ENCODE results near the gene CFHR1. TPM values are rescaled to one million over a fixed set of nuclear protein-coding genes. Genes with fewer than 3 reads are reported as not detected.
"Not testable (repeated sequence)": the region's sequence is repeated elsewhere in the genome, so short reads cannot be mapped to it uniquely, and the experiment has no call there.

Gene CFHR1
- polyA plus RNA-seq, 1 donor from 2014 or later: not detected

DNA sequence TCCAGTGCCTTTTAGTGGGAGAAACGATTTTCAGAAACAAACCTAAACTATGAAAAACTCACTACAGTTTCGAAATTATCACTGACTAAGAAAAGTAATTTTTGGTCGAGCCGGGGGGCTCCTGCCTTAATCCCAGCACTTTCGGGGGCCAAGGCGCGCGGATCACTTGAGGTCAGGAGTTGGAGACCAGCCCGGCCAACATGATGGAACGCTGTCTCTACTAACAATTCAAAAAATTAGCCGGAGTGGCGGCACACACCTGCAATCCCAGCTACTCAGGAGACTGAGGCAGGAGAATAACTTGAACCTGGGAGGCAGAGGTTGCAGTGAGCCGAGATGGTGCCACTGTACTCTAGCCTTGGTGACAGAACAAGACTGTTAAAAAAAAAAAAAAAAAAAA, 41.9 kb upstream of the CFHR1 start:
- TF ChIP-seq, protein P1, sequence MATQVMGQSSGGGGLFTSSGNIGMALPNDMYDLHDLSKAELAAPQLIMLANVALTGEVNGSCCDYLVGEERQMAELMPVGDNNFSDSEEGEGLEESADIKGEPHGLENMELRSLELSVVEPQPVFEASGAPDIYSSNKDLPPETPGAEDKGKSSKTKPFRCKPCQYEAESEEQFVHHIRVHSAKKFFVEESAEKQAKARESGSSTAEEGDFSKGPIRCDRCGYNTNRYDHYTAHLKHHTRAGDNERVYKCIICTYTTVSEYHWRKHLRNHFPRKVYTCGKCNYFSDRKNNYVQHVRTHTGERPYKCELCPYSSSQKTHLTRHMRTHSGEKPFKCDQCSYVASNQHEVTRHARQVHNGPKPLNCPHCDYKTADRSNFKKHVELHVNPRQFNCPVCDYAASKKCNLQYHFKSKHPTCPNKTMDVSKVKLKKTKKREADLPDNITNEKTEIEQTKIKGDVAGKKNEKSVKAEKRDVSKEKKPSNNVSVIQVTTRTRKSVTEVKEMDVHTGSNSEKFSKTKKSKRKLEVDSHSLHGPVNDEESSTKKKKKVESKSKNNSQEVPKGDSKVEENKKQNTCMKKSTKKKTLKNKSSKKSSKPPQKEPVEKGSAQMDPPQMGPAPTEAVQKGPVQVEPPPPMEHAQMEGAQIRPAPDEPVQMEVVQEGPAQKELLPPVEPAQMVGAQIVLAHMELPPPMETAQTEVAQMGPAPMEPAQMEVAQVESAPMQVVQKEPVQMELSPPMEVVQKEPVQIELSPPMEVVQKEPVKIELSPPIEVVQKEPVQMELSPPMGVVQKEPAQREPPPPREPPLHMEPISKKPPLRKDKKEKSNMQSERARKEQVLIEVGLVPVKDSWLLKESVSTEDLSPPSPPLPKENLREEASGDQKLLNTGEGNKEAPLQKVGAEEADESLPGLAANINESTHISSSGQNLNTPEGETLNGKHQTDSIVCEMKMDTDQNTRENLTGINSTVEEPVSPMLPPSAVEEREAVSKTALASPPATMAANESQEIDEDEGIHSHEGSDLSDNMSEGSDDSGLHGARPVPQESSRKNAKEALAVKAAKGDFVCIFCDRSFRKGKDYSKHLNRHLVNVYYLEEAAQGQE (IDR thresholded peaks at IDR 0.05; ENCODE audit: borderline replicate concordance): no peak
- no peak for TF ChIP-seq SMC3 (conservative IDR thresholded peaks at IDR 0.05; ENCODE audit: poor library complexity)
- no peaks in the 10 kb centered on the region for H3K9me2 ChIP-seq (ENCODE audit: insufficient read depth, low read length)
- H3K9ac ChIP-seq (ENCODE audit: low read length): no peak overlapping the region
- no peak overlapping the region for H3K27ac ChIP-seq (ENCODE audit: low read length)
- H2AFZ ChIP-seq (ENCODE audit: low read depth, low read length): no peak overlapping the region
- H3K36me3 ChIP-seq (ENCODE audit: insufficient read depth, low read length): no peaks in the 10 kb centered on the region
- no peaks in the 10 kb centered on the region for H4K20me1 ChIP-seq (ENCODE audit: insufficient read depth)
- no peaks in the 10 kb centered on the region for H3K9me3 ChIP-seq (ENCODE audit: low read length)
- no peaks in the 10 kb centered on the region for H3K79me2 ChIP-seq (replicated peaks; ENCODE audit: insufficient read depth, low read length)
- H3K4me3 ChIP-seq (ENCODE audit: low read length): no peak overlapping the region
- no peaks in the 10 kb centered on the region for H3K27me3 ChIP-seq (ENCODE audit: insufficient read depth, low read depth, low read length)
- H3F3A ChIP-seq (ENCODE audit: insufficient read depth, low read length, poor library complexity, severe bottlenecking): no peaks in the 10 kb centered on the region
- H3K4me2 ChIP-seq (ENCODE audit: low read length): no peak overlapping the region

DNA sequence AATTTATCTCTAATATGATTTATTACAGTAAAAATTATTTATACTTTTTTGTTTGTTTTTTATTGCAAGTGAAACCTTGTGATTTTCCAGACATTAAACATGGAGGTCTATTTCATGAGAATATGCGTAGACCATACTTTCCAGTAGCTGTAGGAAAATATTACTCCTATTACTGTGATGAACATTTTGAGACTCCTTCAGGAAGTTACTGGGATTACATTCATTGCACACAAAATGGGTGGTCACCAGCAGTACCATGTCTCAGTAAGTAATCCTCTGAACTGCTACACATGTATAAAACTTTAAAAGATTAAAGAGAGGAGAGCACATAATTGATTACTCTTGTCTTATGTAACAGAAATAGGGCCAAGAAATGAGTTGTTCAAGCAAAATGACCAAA, 40.4 kb upstream of the CFHR1 start:
- no peak overlapping the region for H3K4me2 ChIP-seq (ENCODE audit: low read length)
- no peaks in the 10 kb centered on the region for H3F3A ChIP-seq (ENCODE audit: insufficient read depth, low read length, poor library complexity, severe bottlenecking)
- H3K9me3 ChIP-seq (ENCODE audit: low read length): no peaks in the 10 kb centered on the region
- H3K79me2 ChIP-seq (replicated peaks; ENCODE audit: insufficient read depth, low read length): no peaks in the 10 kb centered on the region
- TF ChIP-seq EZH2 (IDR thresholded peaks at IDR 0.05; ENCODE audit: borderline replicate concordance, insufficient read depth, low read length, poor library complexity, severe bottlenecking): no peak
- TF ChIP-seq TAF1 (IDR thresholded peaks at IDR 0.05; ENCODE audit: low read depth): no peak
- no peak for TF ChIP-seq RAD21 (conservative IDR thresholded peaks at IDR 0.05)
- no peak for TF ChIP-seq MXI1 (conservative IDR thresholded peaks at IDR 0.05; ENCODE audit: poor library complexity, severe bottlenecking)
- TF ChIP-seq, protein P2, sequence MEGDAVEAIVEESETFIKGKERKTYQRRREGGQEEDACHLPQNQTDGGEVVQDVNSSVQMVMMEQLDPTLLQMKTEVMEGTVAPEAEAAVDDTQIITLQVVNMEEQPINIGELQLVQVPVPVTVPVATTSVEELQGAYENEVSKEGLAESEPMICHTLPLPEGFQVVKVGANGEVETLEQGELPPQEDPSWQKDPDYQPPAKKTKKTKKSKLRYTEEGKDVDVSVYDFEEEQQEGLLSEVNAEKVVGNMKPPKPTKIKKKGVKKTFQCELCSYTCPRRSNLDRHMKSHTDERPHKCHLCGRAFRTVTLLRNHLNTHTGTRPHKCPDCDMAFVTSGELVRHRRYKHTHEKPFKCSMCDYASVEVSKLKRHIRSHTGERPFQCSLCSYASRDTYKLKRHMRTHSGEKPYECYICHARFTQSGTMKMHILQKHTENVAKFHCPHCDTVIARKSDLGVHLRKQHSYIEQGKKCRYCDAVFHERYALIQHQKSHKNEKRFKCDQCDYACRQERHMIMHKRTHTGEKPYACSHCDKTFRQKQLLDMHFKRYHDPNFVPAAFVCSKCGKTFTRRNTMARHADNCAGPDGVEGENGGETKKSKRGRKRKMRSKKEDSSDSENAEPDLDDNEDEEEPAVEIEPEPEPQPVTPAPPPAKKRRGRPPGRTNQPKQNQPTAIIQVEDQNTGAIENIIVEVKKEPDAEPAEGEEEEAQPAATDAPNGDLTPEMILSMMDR (IDR thresholded peaks at IDR 0.05; ENCODE audit: poor library complexity, severe bottlenecking): no peak
- TF ChIP-seq, protein P1 (IDR thresholded peaks at IDR 0.05; ENCODE audit: borderline replicate concordance): no peak
- TF ChIP-seq SMC3 (conservative IDR thresholded peaks at IDR 0.05; ENCODE audit: poor library complexity): no peak
- TF ChIP-seq POLR2AphosphoS5 (IDR thresholded peaks at IDR 0.05): no peak
- TF ChIP-seq EP300 (conservative IDR thresholded peaks at IDR 0.05; ENCODE audit: poor library complexity, severe bottlenecking): no peak
- no peak overlapping the region for H3K4me3 ChIP-seq (ENCODE audit: low read length)
- H3K36me3 ChIP-seq (ENCODE audit: insufficient read depth, low read length): no peaks in the 10 kb centered on the region
- H3K9ac ChIP-seq (ENCODE audit: low read length): no peak overlapping the region
- no peaks in the 10 kb centered on the region for H4K20me1 ChIP-seq (ENCODE audit: insufficient read depth)
- no peaks in the 10 kb centered on the region for H3K9me2 ChIP-seq (ENCODE audit: insufficient read depth, low read length)
- no peak overlapping the region for H3K27ac ChIP-seq (ENCODE audit: low read length)
- H3K27me3 ChIP-seq (ENCODE audit: insufficient read depth, low read depth, low read length): no peaks in the 10 kb centered on the region
- no peak overlapping the region for H2AFZ ChIP-seq (ENCODE audit: low read depth, low read length)

DNA sequence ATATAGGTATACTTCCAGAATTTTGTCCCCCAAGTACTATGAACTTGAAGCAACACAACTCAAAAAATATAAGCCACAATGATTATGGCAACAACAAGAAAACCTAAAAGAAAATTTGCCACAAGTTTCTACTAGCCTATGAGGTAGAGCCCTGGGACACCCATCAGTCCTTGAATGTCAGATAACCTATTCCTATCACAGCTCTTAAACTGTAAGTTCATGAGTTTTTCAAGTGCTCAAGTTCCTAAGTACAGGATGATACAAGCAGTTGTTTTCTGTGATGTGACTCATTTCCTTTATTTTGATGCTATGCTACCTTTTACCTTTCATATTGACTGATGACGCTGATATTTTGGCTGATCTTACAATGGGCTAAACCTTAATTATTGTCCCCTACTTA, 28.3 kb upstream of the CFHR1 start:
- H3K79me2 ChIP-seq (replicated peaks; ENCODE audit: insufficient read depth, low read length); H4K20me1 ChIP-seq (ENCODE audit: insufficient read depth); H3K36me3 ChIP-seq (ENCODE audit: insufficient read depth, low read length); H3K4me2 ChIP-seq (ENCODE audit: low read length); H3K9ac ChIP-seq (ENCODE audit: low read length); H3K27ac ChIP-seq (ENCODE audit: low read length); H3K9me3 ChIP-seq (ENCODE audit: low read length); H3K27me3 ChIP-seq (ENCODE audit: insufficient read depth, low read depth, low read length); H3K4me3 ChIP-seq (ENCODE audit: low read length); H2AFZ ChIP-seq (ENCODE audit: low read depth, low read length); H3K9me2 ChIP-seq (ENCODE audit: insufficient read depth, low read length); H3F3A ChIP-seq (ENCODE audit: insufficient read depth, low read length, poor library complexity, severe bottlenecking): not testable (repeated sequence)

DNA sequence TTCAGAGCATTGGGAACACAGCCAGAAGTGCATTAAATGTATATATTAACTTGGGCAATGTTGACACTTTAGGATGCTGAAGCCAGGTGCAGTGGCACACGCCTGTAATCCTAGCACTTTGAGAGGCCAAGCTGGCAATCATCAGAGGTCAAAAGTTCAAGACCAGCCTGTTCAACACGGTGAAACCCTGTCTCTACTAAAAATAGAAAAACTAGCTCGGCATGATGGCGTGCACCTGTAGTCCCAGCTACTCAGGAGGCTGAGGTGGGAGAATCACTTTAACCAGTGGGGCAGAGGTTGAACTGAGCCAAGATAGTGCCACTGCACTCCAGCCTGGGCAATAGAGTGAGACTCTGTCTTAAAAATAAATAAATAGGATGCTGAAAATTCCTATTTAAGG, 25.4 kb upstream of the CFHR1 start:
- H3K9ac ChIP-seq (ENCODE audit: low read length); H4K20me1 ChIP-seq (ENCODE audit: insufficient read depth); H3F3A ChIP-seq (ENCODE audit: insufficient read depth, low read length, poor library complexity, severe bottlenecking); H3K9me3 ChIP-seq (ENCODE audit: low read length); H3K27me3 ChIP-seq (ENCODE audit: insufficient read depth, low read depth, low read length); H3K9me2 ChIP-seq (ENCODE audit: insufficient read depth, low read length); H3K4me3 ChIP-seq (ENCODE audit: low read length); H3K27ac ChIP-seq (ENCODE audit: low read length); H3K4me2 ChIP-seq (ENCODE audit: low read length); H3K79me2 ChIP-seq (replicated peaks; ENCODE audit: insufficient read depth, low read length); H3K36me3 ChIP-seq (ENCODE audit: insufficient read depth, low read length); H2AFZ ChIP-seq (ENCODE audit: low read depth, low read length): not testable (repeated sequence)

All from neural cell (in vitro differentiated cells).